Neural cell (in vitro differentiated cells): Measurements from ENCODE around the gene ARL5B. TPM values are rescaled to one million over a fixed set of nuclear protein-coding genes. Genes with fewer than 3 reads are reported as not detected.

ENCODE experiments used
- H2AFZ ChIP-seq: fragments of 200-600, 300-800 bp; sonication (generic), shearing (Covaris generic); 2 replicates; pipeline ENCODE4 v1.6.0; 2014; ENCODE audit warnings: low read depth, mild to moderate bottlenecking, antibody characterized with exemption, low read length, moderate library complexity
- H3F3A ChIP-seq: fragments of 200-600 bp; shearing (Covaris generic); 2 replicates; pipeline ENCODE4 v1.6.1; 2016; ENCODE audit warnings: mild to moderate bottlenecking, moderate library complexity, mixed read lengths, antibody characterized with exemption, low read length; ENCODE audit not compliant: insufficient read depth, poor library complexity, severe bottlenecking
- H3K27ac ChIP-seq: fragments of 200-600, 300-800 bp; sonication (generic), shearing (Covaris generic); 2 replicates; pipeline ENCODE4 v1.5.1; 2014; ENCODE audit warnings: mild to moderate bottlenecking, low read length, moderate library complexity
- H3K27me3 ChIP-seq: fragments of 300-800, 200-600 bp; sonication (generic), shearing (Covaris generic); 2 replicates; pipeline ENCODE4 v1.6.0; 2014; ENCODE audit warnings: mild to moderate bottlenecking, low read depth, low read length, moderate library complexity; ENCODE audit not compliant: insufficient read depth
- H3K36me3 ChIP-seq: fragments of 300-800, 200-600 bp; sonication (generic), shearing (Covaris generic); 2 replicates; pipeline ENCODE4 v1.5.1; 2014; ENCODE audit warnings: mild to moderate bottlenecking, antibody characterized with exemption, low read length, moderate library complexity; ENCODE audit not compliant: insufficient read depth
- H3K4me2 ChIP-seq: fragments of 300-800, 200-600 bp; sonication (generic), shearing (Covaris generic); 2 replicates; pipeline ENCODE4 v1.6.0; 2014; ENCODE audit warnings: mild to moderate bottlenecking, low read length
- H3K4me3 ChIP-seq: fragments of 300-800, 200-600 bp; sonication (generic), shearing (Covaris generic); 2 replicates; pipeline ENCODE4 v1.5.1; 2014; ENCODE audit warnings: mild to moderate bottlenecking, low read length, moderate library complexity
- H3K79me2 ChIP-seq: fragments of 200-600 bp; shearing (Covaris generic); replicated peaks from 2 replicates; pipeline ENCODE4 v1.6.0; 2014; ENCODE audit warnings: mild to moderate bottlenecking, low read length, moderate library complexity; ENCODE audit not compliant: insufficient read depth
- H3K9ac ChIP-seq: fragments of 300-800, 200-600 bp; sonication (generic), shearing (Covaris generic); 2 replicates; pipeline ENCODE4 v1.6.1; 2016; ENCODE audit warnings: mild to moderate bottlenecking, low read length, mixed read lengths
- H3K9me2 ChIP-seq: fragments of 200-600 bp; shearing (Covaris generic); 2 replicates; pipeline ENCODE4 v1.6.1; 2016; ENCODE audit warnings: mild to moderate bottlenecking, low read length, mixed read lengths; ENCODE audit not compliant: insufficient read depth
- H3K9me3 ChIP-seq: fragments of 200-600, 300-800 bp; sonication (generic), shearing (Covaris generic); 2 replicates; pipeline ENCODE4 v1.6.1; 2016; ENCODE audit warnings: mild to moderate bottlenecking, mixed run types, low read length, moderate library complexity, mixed read lengths
- H4K20me1 ChIP-seq: fragments of 200-600 bp; shearing (Covaris generic); 2 replicates; pipeline ENCODE4 v1.6.1; 2016; ENCODE audit warnings: mild to moderate bottlenecking, mixed run types; ENCODE audit not compliant: insufficient read depth
- EP300 ChIP-seq: fragments of 450-650 bp; conservative IDR thresholded peaks from 2 replicates; pipeline ENCODE4 v1.6.1; 2014; ENCODE audit warnings: antibody characterized with exemption, mild to moderate bottlenecking, moderate library complexity; ENCODE audit not compliant: poor library complexity, severe bottlenecking
- EZH2 ChIP-seq: fragments of 200-600, 300-800 bp; shearing (Covaris generic), sonication (generic); IDR thresholded peaks from 2 replicates; pipeline ENCODE4 v1.6.1; 2014; ENCODE audit warnings: antibody characterized with exemption, low read length, borderline replicate concordance, mild to moderate bottlenecking; ENCODE audit not compliant: insufficient read depth, poor library complexity, severe bottlenecking
- MXI1 ChIP-seq: fragments of 450-650 bp; conservative IDR thresholded peaks from 2 replicates; pipeline ENCODE4 v1.6.1; 2014; ENCODE audit warnings: antibody characterized with exemption, mild to moderate bottlenecking; ENCODE audit not compliant: poor library complexity, severe bottlenecking
- POLR2AphosphoS5 ChIP-seq: IDR thresholded peaks from 2 replicates; pipeline ENCODE4 v1.6.1; 2012
- RAD21 ChIP-seq: fragments of 450-650 bp; conservative IDR thresholded peaks from 2 replicates; pipeline ENCODE4 v1.6.1; 2014; ENCODE audit warnings: antibody characterized with exemption, mild to moderate bottlenecking, moderate library complexity
- REST ChIP-seq: IDR thresholded peaks from 2 replicates; pipeline ENCODE4 v1.6.1; 2012; ENCODE audit warnings: borderline replicate concordance
- SMC3 ChIP-seq: fragments of 450-650 bp; conservative IDR thresholded peaks from 2 replicates; pipeline ENCODE4 v1.6.1; 2014; ENCODE audit warnings: antibody characterized with exemption, mild to moderate bottlenecking, moderate library complexity; ENCODE audit not compliant: poor library complexity
- TAF1 ChIP-seq: IDR thresholded peaks from 2 replicates; pipeline ENCODE4 v1.6.1; 2012; ENCODE audit warnings: low read depth
- polyA plus RNA-seq: library from polyadenylated mRNA; depleted of rRNA; stranded (reverse); fragments of >200 nt; gene quantifications from 2 replicates; pipeline ENCODE4 v1.2.3, GENCODE V29; 2014
- TF ChIP-seq, protein P1 (sequence below): fragments of 450-650 bp; IDR thresholded peaks from 2 replicates; pipeline ENCODE4 v1.5.1; 2014; ENCODE audit warnings: antibody characterized with exemption, mild to moderate bottlenecking, moderate library complexity; ENCODE audit not compliant: poor library complexity, severe bottlenecking

ARL5B gene
- polyA plus RNA-seq, 1 donor from 2014 or later, result 50.0 TPM

DNA sequence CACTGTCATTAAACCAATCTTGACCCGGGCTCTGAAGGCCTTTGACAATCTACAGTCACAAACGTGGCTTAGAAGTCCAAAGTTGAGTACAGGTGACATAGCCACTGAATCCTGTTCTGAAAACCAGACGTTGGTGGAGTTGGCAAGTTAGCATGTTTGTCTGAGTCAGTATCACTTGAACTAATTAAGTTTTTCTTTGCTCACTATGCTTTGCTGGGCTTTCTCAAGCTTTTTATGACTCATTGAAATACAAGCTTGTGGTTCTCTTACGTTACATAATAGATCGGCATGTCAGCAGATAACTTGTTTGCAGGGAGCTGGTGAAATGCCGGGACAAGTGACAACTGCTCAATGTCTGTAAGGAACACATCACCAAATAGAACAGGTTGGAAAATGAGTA, 53.8 kb downstream of the ARL5B start:
- no peaks in the 10 kb centered on the region for H4K20me1 ChIP-seq
- no peaks in the 10 kb centered on the region for H3F3A ChIP-seq
- no peak for TF ChIP-seq SMC3
- TF ChIP-seq RAD21, result no peak
- no peak for TF ChIP-seq TAF1
- TF ChIP-seq, protein P1, sequence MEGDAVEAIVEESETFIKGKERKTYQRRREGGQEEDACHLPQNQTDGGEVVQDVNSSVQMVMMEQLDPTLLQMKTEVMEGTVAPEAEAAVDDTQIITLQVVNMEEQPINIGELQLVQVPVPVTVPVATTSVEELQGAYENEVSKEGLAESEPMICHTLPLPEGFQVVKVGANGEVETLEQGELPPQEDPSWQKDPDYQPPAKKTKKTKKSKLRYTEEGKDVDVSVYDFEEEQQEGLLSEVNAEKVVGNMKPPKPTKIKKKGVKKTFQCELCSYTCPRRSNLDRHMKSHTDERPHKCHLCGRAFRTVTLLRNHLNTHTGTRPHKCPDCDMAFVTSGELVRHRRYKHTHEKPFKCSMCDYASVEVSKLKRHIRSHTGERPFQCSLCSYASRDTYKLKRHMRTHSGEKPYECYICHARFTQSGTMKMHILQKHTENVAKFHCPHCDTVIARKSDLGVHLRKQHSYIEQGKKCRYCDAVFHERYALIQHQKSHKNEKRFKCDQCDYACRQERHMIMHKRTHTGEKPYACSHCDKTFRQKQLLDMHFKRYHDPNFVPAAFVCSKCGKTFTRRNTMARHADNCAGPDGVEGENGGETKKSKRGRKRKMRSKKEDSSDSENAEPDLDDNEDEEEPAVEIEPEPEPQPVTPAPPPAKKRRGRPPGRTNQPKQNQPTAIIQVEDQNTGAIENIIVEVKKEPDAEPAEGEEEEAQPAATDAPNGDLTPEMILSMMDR, result no peak
- no peak for TF ChIP-seq REST
- TF ChIP-seq POLR2AphosphoS5, result no peak
- TF ChIP-seq EP300, result no peak
- no peak for TF ChIP-seq MXI1
- no peak for TF ChIP-seq EZH2
- H3K4me2 ChIP-seq, result no peak overlapping the region
- no peaks in the 10 kb centered on the region for H3K36me3 ChIP-seq
- no peaks in the 10 kb centered on the region for H3K9me2 ChIP-seq
- H3K9me3 ChIP-seq, result no peaks in the 10 kb centered on the region
- H2AFZ ChIP-seq, result no peak overlapping the region
- H3K4me3 ChIP-seq, result no peak overlapping the region
- H3K79me2 ChIP-seq, result no peaks in the 10 kb centered on the region
- H3K9ac ChIP-seq, result no peak overlapping the region
- H3K27me3 ChIP-seq, result no peaks in the 10 kb centered on the region
- H3K27ac ChIP-seq, result no peak overlapping the region

DNA sequence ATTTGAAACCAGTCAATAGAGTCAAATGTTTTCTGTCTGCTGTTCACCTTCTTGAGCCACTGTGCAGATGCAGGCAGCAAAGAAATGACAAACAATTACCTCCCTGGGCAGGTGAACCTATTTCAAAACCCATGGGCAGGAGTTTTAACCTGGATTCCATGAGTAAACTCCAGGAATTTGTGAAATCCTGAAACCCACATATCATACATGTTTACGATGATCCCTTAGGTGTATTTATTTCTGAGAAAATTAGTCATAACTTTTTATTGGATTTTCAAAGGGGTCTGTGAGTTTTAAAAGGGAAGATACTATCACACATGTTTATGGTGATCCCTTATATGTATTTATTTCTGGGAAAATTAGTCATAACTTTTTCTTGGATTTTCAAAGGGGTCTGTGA, 59.8 kb downstream of the ARL5B start:
- Histone ChIP-seq H3K4me2 (no peak overlapping the region), H3K27ac (no peak overlapping the region), H3F3A (no peaks in the 10 kb centered on the region), H3K9me3 (no peaks in the 10 kb centered on the region), H3K27me3 (no peaks in the 10 kb centered on the region), H3K79me2 (no peaks in the 10 kb centered on the region), H3K9ac (no peak overlapping the region), H3K4me3 (no peak overlapping the region), H3K36me3 (no peaks in the 10 kb centered on the region), H2AFZ (no peak overlapping the region), H4K20me1 (no peaks in the 10 kb centered on the region), H3K9me2 (no peaks in the 10 kb centered on the region)
- TF ChIP-seq EZH2 (no peak), MXI1 (no peak), SMC3 (no peak), RAD21 (no peak), TAF1 (no peak), REST (no peak), EP300 (no peak)
- TF ChIP-seq, protein P1, result no peak
